Measurements from ENCODE around the gene CHKB.

DNA sequence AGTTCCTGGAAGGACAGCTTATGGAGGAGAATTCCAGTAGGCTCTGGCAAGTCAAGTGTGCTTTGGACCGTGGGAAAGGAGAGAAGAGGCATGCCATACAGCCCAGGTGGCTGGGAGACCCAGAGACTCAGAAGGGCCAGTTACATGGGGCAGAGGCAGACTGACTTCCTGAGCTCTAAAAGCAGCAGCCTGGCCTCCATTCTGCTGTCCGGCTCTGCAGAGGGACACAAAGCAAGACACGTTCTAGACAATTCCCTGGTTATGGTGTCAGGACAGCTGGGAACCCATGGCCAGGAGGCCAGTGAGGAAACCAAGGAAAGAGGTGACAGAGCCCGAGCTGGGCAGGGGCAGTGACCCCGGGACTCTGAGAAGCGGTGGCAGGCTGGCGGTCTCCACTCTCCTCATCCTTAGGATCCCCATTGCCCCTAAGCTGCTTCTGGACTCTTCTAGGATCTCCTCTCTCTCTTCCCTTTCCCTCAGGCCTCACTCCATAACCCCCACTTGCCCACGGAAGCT is 7.2 kb downstream of the CHKB start:
- TF ChIP-seq POLR2AphosphoS5 (IDR thresholded peaks at IDR 0.05) (no peak), POLR2A (IDR thresholded peaks at IDR 0.05) (no peak)
- TF ChIP-seq, protein P1, sequence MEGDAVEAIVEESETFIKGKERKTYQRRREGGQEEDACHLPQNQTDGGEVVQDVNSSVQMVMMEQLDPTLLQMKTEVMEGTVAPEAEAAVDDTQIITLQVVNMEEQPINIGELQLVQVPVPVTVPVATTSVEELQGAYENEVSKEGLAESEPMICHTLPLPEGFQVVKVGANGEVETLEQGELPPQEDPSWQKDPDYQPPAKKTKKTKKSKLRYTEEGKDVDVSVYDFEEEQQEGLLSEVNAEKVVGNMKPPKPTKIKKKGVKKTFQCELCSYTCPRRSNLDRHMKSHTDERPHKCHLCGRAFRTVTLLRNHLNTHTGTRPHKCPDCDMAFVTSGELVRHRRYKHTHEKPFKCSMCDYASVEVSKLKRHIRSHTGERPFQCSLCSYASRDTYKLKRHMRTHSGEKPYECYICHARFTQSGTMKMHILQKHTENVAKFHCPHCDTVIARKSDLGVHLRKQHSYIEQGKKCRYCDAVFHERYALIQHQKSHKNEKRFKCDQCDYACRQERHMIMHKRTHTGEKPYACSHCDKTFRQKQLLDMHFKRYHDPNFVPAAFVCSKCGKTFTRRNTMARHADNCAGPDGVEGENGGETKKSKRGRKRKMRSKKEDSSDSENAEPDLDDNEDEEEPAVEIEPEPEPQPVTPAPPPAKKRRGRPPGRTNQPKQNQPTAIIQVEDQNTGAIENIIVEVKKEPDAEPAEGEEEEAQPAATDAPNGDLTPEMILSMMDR (IDR thresholded peaks at IDR 0.05) = no peak

All from prostate gland (tissue), 2 donors.